Measurements from ENCODE around the gene ZNF396.

Gene ZNF396

GRCh38 chr18:35379421-35379820, 2.3 kb upstream of the ZNF396 start:
- no peak for DNase-seq

GRCh38 chr18:35378574-35378896, 1.4 kb upstream of the ZNF396 start:
- no peak for DNase-seq

- DNase-seq: no peak
Measured at GRCh38 chr18:35377875-35378573, 887 bp upstream of the ZNF396 start.

- DNase-seq: no peak
Measured at GRCh38 chr18:35376393-35376741, 770 bp downstream of the ZNF396 start.

GRCh38 chr18:35374708-35375107, 2.4 kb downstream of the ZNF396 start:
- no peak for DNase-seq

- DNase-seq: no peak
Measured at GRCh38 chr18:35371412-35372195, 5.5 kb downstream of the ZNF396 start.

GRCh38 chr18:35369126-35369525, 8.0 kb downstream of the ZNF396 start:
- DNase-seq: no peak

- DNase-seq: no peak
Measured at GRCh38 chr18:35368595-35368994, 8.5 kb downstream of the ZNF396 start.

GRCh38 chr18:35362531-35362930, 14.6 kb downstream of the ZNF396 start:
- DNase-seq: no peak

GRCh38 chr18:35361570-35362321, 15.4 kb downstream of the ZNF396 start:
- no peak for DNase-seq

GRCh38 chr18:35355140-35355618, 22.0 kb downstream of the ZNF396 start:
- DNase-seq: peak; percentile 4

GRCh38 chr18:35352778-35353177, 24.4 kb downstream of the ZNF396 start:
- no peak for DNase-seq

GRCh38 chr18:35352283-35352682, 24.9 kb downstream of the ZNF396 start:
- DNase-seq: no peak

- DNase-seq: no peak
Measured at GRCh38 chr18:35348001-35348400, 29.1 kb downstream of the ZNF396 start.

GRCh38 chr18:35345950-35346349, 31.2 kb downstream of the ZNF396 start:
- DNase-seq: no peak

GRCh38 chr18:35345460-35345921, 31.6 kb downstream of the ZNF396 start:
- no peak for DNase-seq

GRCh38 chr18:35344736-35345459, 32.2 kb downstream of the ZNF396 start:
- DNase-seq: no peak

GRCh38 chr18:35343936-35344735, 33.0 kb downstream of the ZNF396 start, which contains the start of gene ZNF24:
ZNF24 (minus strand) TSS chr18:35344420; CDS start chr18:35340650, 3,770 bp downstream.
- peak; percentile 91 for DNase-seq

GRCh38 chr18:35343488-35343935, 33.6 kb downstream of the ZNF396 start:
- no peak for DNase-seq

GRCh38 chr18:35337286-35337685, 39.9 kb downstream of the ZNF396 start:
- no peak for DNase-seq

- DNase-seq: peak; percentile 88
Measured at GRCh38 chr18:35335866-35336265, 41.3 kb downstream of the ZNF396 start.

- DNase-seq: no peak
Measured at GRCh38 chr18:35334821-35335220, 42.3 kb downstream of the ZNF396 start.
